Activated CD8-positive, alpha-beta T cell treated with anti-CD3 and anti-CD28 coated beads for 36 hours (primary cell): ENCODE data around the gene UBR3. TPM values are rescaled to one million over a fixed set of nuclear protein-coding genes. Genes with fewer than 3 reads are reported as not detected.

Experiments
- ATAC-seq: fragments of 200-7000 bp; cut with Tn5 transposase; one replicate; pipeline ENCODE4 v1.10.0; 2021; ENCODE audit warnings: mild to moderate bottlenecking, moderate library complexity
- CTCF ChIA-PET: fragments of 350-600 bp; sonication (Branson Sonifier 250); formaldehyde crosslinking; loops from one replicate; lab custom pipeline; 2021; ENCODE audit warnings: antibody characterized with exemption; lab: Charles Lee
- POLR2A ChIA-PET: fragments of 350-600 bp; sonication (Branson Sonifier 250); formaldehyde crosslinking; loops from one replicate; lab custom pipeline; 2021; ENCODE audit warnings: antibody characterized with exemption; lab: Charles Lee
- DNase-seq: peaks from one replicate; pipeline ENCODE4 v3.0.0-alpha.2; 2020
- H3K27ac Mint-ChIP-seq: one replicate; pipeline ENCODE4 v1.8.0; 2021; ENCODE audit warnings: mild to moderate bottlenecking, mixed read lengths
- H3K27me3 Mint-ChIP-seq: one replicate; pipeline ENCODE4 v1.8.0; 2021; ENCODE audit warnings: mixed read lengths
- H3K36me3 Mint-ChIP-seq: one replicate; pipeline ENCODE4 v1.8.0; 2021; ENCODE audit warnings: low read depth, mixed read lengths
- H3K4me1 Mint-ChIP-seq: one replicate; pipeline ENCODE4 v1.8.0; 2021; ENCODE audit warnings: low read depth, mixed read lengths
- H3K4me3 Mint-ChIP-seq: one replicate; pipeline ENCODE4 v1.8.0; 2021; ENCODE audit warnings: mild to moderate bottlenecking, moderate library complexity, mixed read lengths
- H3K9me3 Mint-ChIP-seq: one replicate; pipeline ENCODE4 v1.8.0; 2021; ENCODE audit warnings: mixed read lengths
- intact Hi-C: fragments of 100-400 bp; cut with micrococcal nuclease; formaldehyde crosslinking; loops from one replicate; pipeline ENCODE4 v1.10.0; 2022
- total RNA-seq, 2 experiments: library from RNA; stranded (reverse); gene quantifications; one replicate each; pipeline ENCODE4 v1.2.3, GENCODE V29; 2021
- TF ChIP-seq, protein P1 (sequence below): fragments of 200-600 bp; IDR thresholded peaks from one replicate; pipeline ENCODE4 v1.8.0; 2022; ENCODE audit warnings: antibody characterized with exemption, mild to moderate bottlenecking

Gene UBR3
- total RNA-seq, 2 experiments from 2014 or later = 14.0 to 15.7 TPM

GRCh38 chr2:169877398-169877797 lies 50.1 kb downstream of the UBR3 start:
- TF ChIP-seq, protein P1, sequence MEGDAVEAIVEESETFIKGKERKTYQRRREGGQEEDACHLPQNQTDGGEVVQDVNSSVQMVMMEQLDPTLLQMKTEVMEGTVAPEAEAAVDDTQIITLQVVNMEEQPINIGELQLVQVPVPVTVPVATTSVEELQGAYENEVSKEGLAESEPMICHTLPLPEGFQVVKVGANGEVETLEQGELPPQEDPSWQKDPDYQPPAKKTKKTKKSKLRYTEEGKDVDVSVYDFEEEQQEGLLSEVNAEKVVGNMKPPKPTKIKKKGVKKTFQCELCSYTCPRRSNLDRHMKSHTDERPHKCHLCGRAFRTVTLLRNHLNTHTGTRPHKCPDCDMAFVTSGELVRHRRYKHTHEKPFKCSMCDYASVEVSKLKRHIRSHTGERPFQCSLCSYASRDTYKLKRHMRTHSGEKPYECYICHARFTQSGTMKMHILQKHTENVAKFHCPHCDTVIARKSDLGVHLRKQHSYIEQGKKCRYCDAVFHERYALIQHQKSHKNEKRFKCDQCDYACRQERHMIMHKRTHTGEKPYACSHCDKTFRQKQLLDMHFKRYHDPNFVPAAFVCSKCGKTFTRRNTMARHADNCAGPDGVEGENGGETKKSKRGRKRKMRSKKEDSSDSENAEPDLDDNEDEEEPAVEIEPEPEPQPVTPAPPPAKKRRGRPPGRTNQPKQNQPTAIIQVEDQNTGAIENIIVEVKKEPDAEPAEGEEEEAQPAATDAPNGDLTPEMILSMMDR = no peak
- CTCF ChIA-PET = interaction anchor here (1.0 to 3.0 kb wide), 7 partner anchors 12 to 63 kb away, joined by 3 to 11 read pairs (median 4); partner anchors contain the start of genes METTL5 and UBR3
- no peaks in the 10 kb centered on the region for H3K4me1 Mint-ChIP-seq

GRCh38 chr2:169887120-169887519 lies 59.9 kb downstream of the UBR3 start:
- Mint-ChIP-seq H3K36me3 (peaks cover 4% of the 10 kb centered on the region), H3K4me3 (no peak overlapping the region), H3K27me3 (no peaks in the 10 kb centered on the region), H3K9me3 (no peaks in the 10 kb centered on the region), H3K27ac (no peak overlapping the region), H3K4me1 (no peaks in the 10 kb centered on the region)
- POLR2A ChIA-PET = no interaction called here
- CTCF ChIA-PET = no interaction called here
- intact Hi-C loops = no loop called here
- ATAC-seq (no peak), DNase-seq (no peak)
- TF ChIP-seq, protein P1 = no peak

More at GRCh38 chr2:169877398-169877797, 50.1 kb downstream of the UBR3 start:
- Mint-ChIP-seq H3K4me3 (no peak overlapping the region), H3K27ac (no peak overlapping the region), H3K9me3 (no peaks in the 10 kb centered on the region), H3K36me3 (peaks cover 5% of the 10 kb centered on the region), H3K27me3 (no peaks in the 10 kb centered on the region)
- peak; percentile 37 for DNase-seq
- intact Hi-C loops = loop anchor here (10.0 kb wide), 1 partner anchor 53 kb away; the partner anchor contains the start of genes METTL5 and UBR3
- POLR2A ChIA-PET = no interaction called here
- no peak for ATAC-seq

GRCh38 chr2:169891593-169892298 lies 64.5 kb downstream of the UBR3 start:
- DNase-seq = no peak
- H3K36me3 Mint-ChIP-seq = peaks cover 6% of the 10 kb centered on the region
- TF ChIP-seq, protein P1 = no peak
- POLR2A ChIA-PET = interaction anchor here (0.7 kb wide), 1 partner anchor 96 kb away, joined by 3 read pairs; no protein-coding TSS in a partner anchor
- no peak for ATAC-seq
- no peaks in the 10 kb centered on the region for H3K9me3 Mint-ChIP-seq
- CTCF ChIA-PET = interaction anchor here (0.8 kb wide), 1 partner anchor 16 kb away, joined by 3 read pairs; no protein-coding TSS in a partner anchor
- H3K27ac Mint-ChIP-seq = no peak overlapping the region
- H3K4me3 Mint-ChIP-seq = no peak overlapping the region
- no peaks in the 10 kb centered on the region for H3K4me1 Mint-ChIP-seq
- H3K27me3 Mint-ChIP-seq = no peaks in the 10 kb centered on the region
- intact Hi-C loops = no loop called here

DNA sequence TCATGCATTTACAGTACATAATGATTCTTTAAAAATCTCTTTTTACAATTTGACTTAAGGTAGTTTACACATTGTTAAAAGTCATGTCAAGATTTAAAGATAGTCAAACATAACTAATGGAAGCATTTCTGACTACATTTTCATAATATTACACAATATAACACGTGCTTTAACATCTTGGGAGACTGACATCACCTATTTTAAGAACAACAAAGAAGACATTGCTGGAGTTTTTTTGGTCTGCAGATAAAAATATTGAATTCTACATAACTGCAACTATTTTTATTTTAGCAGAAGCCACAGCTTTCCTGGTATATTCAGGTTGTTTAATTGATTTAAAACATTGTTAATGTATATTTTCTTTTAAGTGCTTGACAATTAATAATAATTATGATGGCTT lies 65.7 kb downstream of the UBR3 start:
- no peaks in the 10 kb centered on the region for H3K9me3 Mint-ChIP-seq
- H3K36me3 Mint-ChIP-seq = peaks cover 6% of the 10 kb centered on the region
- TF ChIP-seq, protein P1 = no peak
- ChIA-PET POLR2A (no interaction called here), CTCF (interaction anchor here (1.3 kb wide), 1 partner anchor 69 kb away, joined by 3 read pairs; the partner anchor contains the start of gene METTL5)
- H3K4me1 Mint-ChIP-seq = no peaks in the 10 kb centered on the region
- DNase-seq (no peak), ATAC-seq (no peak)
- intact Hi-C loops = no loop called here
- no peak overlapping the region for H3K4me3 Mint-ChIP-seq
- H3K27me3 Mint-ChIP-seq = no peaks in the 10 kb centered on the region
- no peak overlapping the region for H3K27ac Mint-ChIP-seq

- H3K27ac Mint-ChIP-seq = no peak overlapping the region
- DNase-seq (no peak), ATAC-seq (no peak)
- no peaks in the 10 kb centered on the region for H3K9me3 Mint-ChIP-seq
- peaks cover 3% of the 10 kb centered on the region for H3K4me1 Mint-ChIP-seq
- TF ChIP-seq, protein P1 = no peak
- peaks cover 12% of the 10 kb centered on the region for H3K36me3 Mint-ChIP-seq
- CTCF ChIA-PET = interaction anchor here (0.6 to 1.2 kb wide), 3 partner anchors 10 to 72 kb away, joined by 3 read pairs; no protein-coding TSS in a partner anchor
- POLR2A ChIA-PET = no interaction called here
- H3K4me3 Mint-ChIP-seq = no peak overlapping the region
- no peaks in the 10 kb centered on the region for H3K27me3 Mint-ChIP-seq
- intact Hi-C loops = no loop called here
These were observed 68.2 kb downstream of the UBR3 start for GRCh38 chr2:169895294-169895985.
